GM12872 (cell line): ENCODE results near the gene PCED1A.

ENCODE experiments used
- CTCF ChIP-seq: IDR thresholded peaks from 3 replicates; pipeline ENCODE4 v1.5.1; 2011; ENCODE audit warnings: low read depth, mild to moderate bottlenecking, low read length, moderate library complexity; ENCODE audit not compliant: insufficient read depth

The PCED1A gene

GRCh38 chr20:2880650-2881049 lies 40.2 kb upstream of the PCED1A start:
- TF ChIP-seq CTCF, result no peak

DNA sequence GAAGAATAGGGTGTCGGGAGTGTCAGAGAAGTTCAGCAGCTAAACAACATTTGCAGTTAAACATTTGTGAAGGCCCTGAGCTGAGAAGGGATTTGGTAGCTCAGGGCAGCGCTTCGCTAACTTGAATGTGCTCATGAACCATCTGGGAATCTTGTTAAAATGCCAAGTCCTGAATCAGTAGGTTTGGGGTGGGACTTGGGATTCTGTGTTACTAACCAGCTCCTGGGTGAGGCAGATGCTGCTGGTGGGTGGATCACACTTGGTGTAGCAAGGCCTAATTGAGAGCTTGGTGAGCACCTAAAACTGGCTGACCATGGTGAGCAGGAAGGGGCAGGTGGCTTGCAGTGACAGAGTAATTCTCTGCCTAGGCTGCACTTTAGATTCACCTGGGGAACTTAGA lies 38.7 kb upstream of the PCED1A start:
- no peak for TF ChIP-seq CTCF

DNA sequence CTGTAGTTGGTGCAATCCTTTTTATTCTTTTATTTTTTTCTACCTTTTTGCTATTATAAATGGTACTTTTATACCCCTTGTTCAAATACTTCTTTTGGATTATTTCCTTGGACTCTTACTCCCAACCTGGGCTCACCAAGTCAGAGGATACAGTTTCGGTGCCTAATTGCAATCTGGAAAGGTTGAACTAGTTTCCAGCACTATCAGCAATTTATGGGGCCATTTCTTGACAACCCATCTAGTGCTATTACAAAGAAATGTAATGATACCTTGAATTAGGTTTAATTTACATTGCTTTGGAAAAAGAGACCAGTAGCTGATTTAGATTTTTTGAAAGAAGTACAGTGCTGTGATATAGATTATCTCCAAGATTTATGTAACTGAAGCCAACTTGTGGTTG lies 38.1 kb upstream of the PCED1A start:
- TF ChIP-seq CTCF, result no peak

GRCh38 chr20:2875690-2876203 lies 35.3 kb upstream of the PCED1A start:
- no peak for TF ChIP-seq CTCF

DNA sequence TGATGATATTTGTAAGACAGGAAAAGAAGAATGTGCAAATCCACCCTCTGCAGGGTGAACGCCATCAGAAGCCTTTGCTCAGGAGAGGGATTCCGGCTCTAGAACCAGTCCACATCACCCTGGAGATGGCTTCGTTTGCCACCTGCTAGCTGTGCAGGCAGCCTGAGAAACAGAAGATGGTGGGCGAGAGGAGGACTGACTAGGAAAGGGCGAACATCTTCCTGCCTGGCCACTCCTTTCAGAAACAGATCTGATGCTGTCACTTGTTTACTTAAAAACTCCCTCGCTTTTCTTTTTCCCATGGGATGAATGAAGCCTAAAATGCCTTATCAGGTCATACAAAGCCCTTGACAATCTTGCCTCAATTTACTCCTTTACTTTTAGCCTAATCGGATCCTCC lies 34.0 kb upstream of the PCED1A start:
- no peak for TF ChIP-seq CTCF

GRCh38 chr20:2873747-2874041 lies 33.2 kb upstream of the PCED1A start:
- no peak for TF ChIP-seq CTCF

GRCh38 chr20:2873010-2873746 lies 32.7 kb upstream of the PCED1A start, which contains the start of gene PTPRA:
Gene PTPRA (plus strand): TSS chr20:2873481. CDS start chr20:2964278, 90,797 bp downstream.
- TF ChIP-seq CTCF, result 0 out of 3 replicates have a peak, but pooled peaks have one; percentile 18
